Stomach (tissue), 19 donors: Measurements from ENCODE around the gene NPIPA5. TPM values are rescaled to one million over a fixed set of nuclear protein-coding genes. Genes with fewer than 3 reads are reported as not detected.
A peak's percentile ranks its signal among the peaks of the same experiment; 100 is the strongest.
"Not testable (repeated sequence)": the region's sequence is repeated elsewhere in the genome, so short reads cannot be mapped to it uniquely, and the experiment has no call there.

Experiments
- DNase-seq, 2 donors: peaks; one replicate each; pipeline versions ENCODE4 v3.0.0 to v3.0.0-alpha.2; 2013 to 2019
- H3K27ac ChIP-seq, 5 donors: fragments of 200-600 bp in 4 of 5; sonication (generic) in 4 of 5; one replicate each; pipeline ENCODE4 v1.5.1; 2013 to 2019; ENCODE audit warnings: mild to moderate bottlenecking in 1 of 5, moderate library complexity in 1 of 5
- H3K27me3 ChIP-seq, 3 donors: fragments of 200-600 bp; sonication (generic); one replicate each; pipeline ENCODE4 v1.5.1; 2017 to 2019; ENCODE audit warnings: mixed run types in 1 of 3
- H3K36me3 ChIP-seq, 4 donors: fragments of 200-600 bp; sonication (generic); 1 replicate in 3 of 4; 2 replicates in 1 of 4; pipeline ENCODE4 v1.5.1; 2016 to 2019
- H3K4me1 ChIP-seq, 4 donors: fragments of 200-600 bp; sonication (generic); one replicate each; pipeline ENCODE4 v1.5.1; 2016 to 2019
- H3K4me3 ChIP-seq, 4 donors: fragments of 200-600 bp; sonication (generic) in 3 of 4; one replicate each; pipeline ENCODE4 v1.5.1; 2016 to 2019; ENCODE audit warnings: mild to moderate bottlenecking in 1 of 4
- H3K9me3 ChIP-seq, 4 donors: fragments of 200-600 bp; sonication (generic); one replicate each; pipeline ENCODE4 v1.5.1; 2016 to 2019
- EP300 ChIP-seq: sonication (generic); formaldehyde crosslinking; IDR thresholded peaks from one replicate; pipeline ENCODE4 v1.6.1; 2017; ENCODE audit warnings: antibody characterized with exemption
- POLR2A ChIP-seq, 4 donors: fragments of 450-650 bp; IDR thresholded peaks; one replicate each; pipeline ENCODE4 v1.6.1; 2016; ENCODE audit warnings: antibody characterized with exemption in 4 of 4, control low read depth in 2 of 4, mild to moderate bottlenecking in 1 of 4, moderate library complexity in 1 of 4
- POLR2AphosphoS5 ChIP-seq, 3 donors: sonication (generic); formaldehyde crosslinking; IDR thresholded peaks; one replicate each; pipeline ENCODE4 v1.6.1; 2016; ENCODE audit warnings: antibody characterized with exemption in 3 of 3
- whole genome bisulfite sequencing, 5 donors: extraction: QIAGEN DNeasy Blood & Tissue Kit in 3 of 5; methylation state at CpG; one replicate each; pipeline versions ENCODE4 v1.1.5 to v1.1.7; 2013 to 2018; 5-methylcytosine and 5-hydroxymethylcytosine counted together
- intact Hi-C: fragments of 100-400 bp; cut with DNase I; formaldehyde crosslinking; loops from one replicate; pipeline ENCODE4 v1.15.1; 2023; ENCODE audit warnings: low total_unique reads
- long read RNA-seq, 10 donors: transcript quantifications; one replicate each; lab custom pipeline, GENCODE V29; 2026
- polyA plus RNA-seq, 3 donors: library from polyadenylated mRNA; stranded (reverse); fragments of 200-250 nt; gene quantifications; one replicate each; pipeline ENCODE4 v1.2.3, GENCODE V29; 2013
- total RNA-seq, 5 donors: library from RNA; depleted of rRNA; stranded (reverse); fragments of >200 nt; gene quantifications; one replicate each; pipeline versions ENCODE4 v1.1.0 to v1.2.3, GENCODE V29; 2014 to 2016
- TF ChIP-seq, protein P1 (sequence below), 7 experiments: fragments of 450-650 bp in 4 of 7; fragments of 200-600 bp in 3 of 7; sonication (generic) in 3 of 7; IDR thresholded peaks; one replicate each; pipeline ENCODE4 v1.5.1; 2016 to 2019; ENCODE audit warnings: antibody characterized with exemption in 7 of 7, control low read depth in 2 of 7, mild to moderate bottlenecking in 1 of 7
- donor health status: healthy with polysubstance abuse.
- donor health status: Bipolar disorder and iron deficiency.
- donor health status: healthy.

NPIPA5 gene
- 10 to 100 TPM in 2 of 5 donors, 1 to 10 TPM in 1, under 1 TPM in 1, not detected in 1; 0.45 to 20.6 (median 10.0) TPM for total RNA-seq
- polyA plus RNA-seq, result 10 to 100 TPM in 2 of 3 donors, 1 to 10 TPM in 1; 4.1 to 14.7 (median 13.1) TPM
- long read RNA-seq, donor 1, result 0 reads
- long read RNA-seq, donor 2, result 0 reads
- long read RNA-seq, donor 3, result 0 reads
- long read RNA-seq, donor 4, result 0 reads
- long read RNA-seq, donor 5, result 0 reads
- long read RNA-seq, donor 6, result 0 reads
- long read RNA-seq, donor 7, result 0 reads
- long read RNA-seq, donor 8, result 0 reads
- long read RNA-seq, donor 9, result 0 reads
- long read RNA-seq, donor 10, result 0 reads

DNA sequence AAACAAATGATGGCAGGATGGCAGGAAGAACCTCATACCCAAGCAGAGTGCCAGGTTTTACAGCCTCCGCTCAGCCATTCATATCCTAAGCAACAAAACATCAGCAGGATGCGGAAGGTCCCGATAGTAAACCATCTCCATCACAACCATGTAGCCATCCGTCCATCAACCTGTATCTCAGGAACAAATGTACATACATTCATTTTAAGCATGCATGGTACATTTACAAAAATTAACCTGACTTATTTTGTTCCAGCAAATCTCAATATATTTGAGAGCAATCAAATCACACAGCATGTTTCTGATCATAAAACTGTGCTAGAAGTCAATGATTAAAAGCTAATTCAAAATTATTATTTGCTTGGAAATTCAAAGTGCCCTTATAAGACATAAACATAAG lies at the start of gene NPIPA5:
NPIPA5 (minus strand) TSS at position 101 of the 400 bp plus-strand sequence; CDS start at position 101, 0 bp downstream.
- WGBS, 5 donors, result 100% methylated on average over 4 of the region's 4 CpGs; no CpG with 5 or more reads in 4 of the 5 donors
- not testable (repeated sequence) for H3K4me1 ChIP-seq, DNase-seq

DNA sequence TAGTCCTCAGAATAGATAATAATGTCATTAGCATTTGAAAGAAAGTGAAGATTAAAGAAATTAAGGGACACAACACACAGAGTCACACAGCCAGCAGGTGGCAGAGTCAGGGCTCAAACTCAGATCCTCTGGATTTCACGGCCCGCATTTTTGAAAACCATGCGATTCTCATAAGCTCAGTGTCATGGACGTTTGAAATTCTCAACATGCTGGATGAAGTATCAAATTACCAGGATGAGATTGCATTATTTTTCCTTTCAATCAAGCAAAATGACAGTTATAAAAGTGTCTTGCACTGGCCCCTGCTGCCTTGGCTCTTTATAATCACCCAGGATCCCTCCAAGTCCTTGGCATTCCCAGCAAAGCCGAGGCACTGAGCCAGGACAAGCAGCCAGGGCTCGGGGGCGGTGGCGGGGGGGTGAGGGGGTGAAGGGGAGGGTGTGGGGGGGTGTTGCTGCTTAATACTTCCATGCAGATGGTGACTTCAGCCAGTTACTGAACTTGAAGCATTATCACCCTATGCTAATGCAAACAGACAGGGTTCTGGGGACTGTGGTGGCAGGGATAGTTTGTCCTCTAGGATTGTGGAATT lies 49.6 kb upstream of the NPIPA5 start:
- no peaks in the 10 kb centered on the region for H3K9me3 ChIP-seq
- 1 to 8% (median 4%) methylated on average over 6 to 8 of the region's 8 CpGs for WGBS, 5 donors
- no peaks in the 10 kb centered on the region for H3K36me3 ChIP-seq
- H3K4me1 ChIP-seq, result peaks cover 6 to 14% (median 10%) of the 10 kb centered on the region in 4 donors
- DNase-seq, result peak; percentile 62 to 84
- peak overlapping the region in 3 of 5 donors; percentile 5 to 42 (median 30) for H3K27ac ChIP-seq
- no peak overlapping the region for H3K4me3 ChIP-seq
- no peaks in the 10 kb centered on the region for H3K27me3 ChIP-seq
- intact Hi-C loops, result no loop called here
- TF ChIP-seq, protein P1, sequence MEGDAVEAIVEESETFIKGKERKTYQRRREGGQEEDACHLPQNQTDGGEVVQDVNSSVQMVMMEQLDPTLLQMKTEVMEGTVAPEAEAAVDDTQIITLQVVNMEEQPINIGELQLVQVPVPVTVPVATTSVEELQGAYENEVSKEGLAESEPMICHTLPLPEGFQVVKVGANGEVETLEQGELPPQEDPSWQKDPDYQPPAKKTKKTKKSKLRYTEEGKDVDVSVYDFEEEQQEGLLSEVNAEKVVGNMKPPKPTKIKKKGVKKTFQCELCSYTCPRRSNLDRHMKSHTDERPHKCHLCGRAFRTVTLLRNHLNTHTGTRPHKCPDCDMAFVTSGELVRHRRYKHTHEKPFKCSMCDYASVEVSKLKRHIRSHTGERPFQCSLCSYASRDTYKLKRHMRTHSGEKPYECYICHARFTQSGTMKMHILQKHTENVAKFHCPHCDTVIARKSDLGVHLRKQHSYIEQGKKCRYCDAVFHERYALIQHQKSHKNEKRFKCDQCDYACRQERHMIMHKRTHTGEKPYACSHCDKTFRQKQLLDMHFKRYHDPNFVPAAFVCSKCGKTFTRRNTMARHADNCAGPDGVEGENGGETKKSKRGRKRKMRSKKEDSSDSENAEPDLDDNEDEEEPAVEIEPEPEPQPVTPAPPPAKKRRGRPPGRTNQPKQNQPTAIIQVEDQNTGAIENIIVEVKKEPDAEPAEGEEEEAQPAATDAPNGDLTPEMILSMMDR (IDR thresholded peaks at IDR 0.05), result peak in 5 of 7 experiments; percentile 49 to 70 (median 63)
- TF ChIP-seq POLR2AphosphoS5 (IDR thresholded peaks at IDR 0.05) (peak in 1 of 3 donors; percentile 28), EP300 (no peak)

More for the DNA sequence above, at the start of gene NPIPA5:
- H3K36me3 ChIP-seq, intact Hi-C loops, H3K27ac ChIP-seq, H3K4me3 ChIP-seq, H3K27me3 ChIP-seq, H3K9me3 ChIP-seq: not testable (repeated sequence)

DNA sequence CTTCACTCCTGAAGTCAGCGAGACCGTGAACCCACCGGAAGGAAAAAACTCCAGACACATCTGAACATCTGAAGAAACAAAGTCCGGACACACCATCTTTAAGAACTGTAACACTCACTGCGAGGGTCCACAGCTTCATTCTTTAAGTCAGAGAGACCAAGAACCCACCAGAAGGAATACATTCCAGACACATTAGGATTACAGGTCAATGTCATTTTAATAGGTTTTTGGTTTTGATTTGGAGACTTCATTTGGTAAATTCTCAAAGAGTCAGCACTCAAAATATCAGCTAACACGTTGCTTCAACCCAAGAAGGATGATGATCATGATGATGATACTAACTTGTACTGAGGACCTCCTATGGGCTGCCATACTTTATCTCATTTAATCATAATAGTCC lies 48.7 kb upstream of the NPIPA5 start:
- H3K4me1 ChIP-seq, result peaks cover 6 to 14% (median 10%) of the 10 kb centered on the region in 4 donors
- 71 to 87% (median 73%) methylated on average over 6 of the region's 6 CpGs for WGBS, 5 donors
- no peaks in the 10 kb centered on the region for H3K36me3 ChIP-seq
- H3K9me3 ChIP-seq, result no peaks in the 10 kb centered on the region
- H3K27me3 ChIP-seq, result no peaks in the 10 kb centered on the region
- intact Hi-C loops, result no loop called here
- no peak overlapping the region for H3K27ac ChIP-seq
- H3K4me3 ChIP-seq, result no peak overlapping the region
- TF ChIP-seq POLR2A (IDR thresholded peaks at IDR 0.05), result no peak
- no peak for TF ChIP-seq POLR2AphosphoS5 (IDR thresholded peaks at IDR 0.05)
- no peak for TF ChIP-seq EP300
- TF ChIP-seq, protein P1 (IDR thresholded peaks at IDR 0.05), result no peak
- no peak for DNase-seq

DNA sequence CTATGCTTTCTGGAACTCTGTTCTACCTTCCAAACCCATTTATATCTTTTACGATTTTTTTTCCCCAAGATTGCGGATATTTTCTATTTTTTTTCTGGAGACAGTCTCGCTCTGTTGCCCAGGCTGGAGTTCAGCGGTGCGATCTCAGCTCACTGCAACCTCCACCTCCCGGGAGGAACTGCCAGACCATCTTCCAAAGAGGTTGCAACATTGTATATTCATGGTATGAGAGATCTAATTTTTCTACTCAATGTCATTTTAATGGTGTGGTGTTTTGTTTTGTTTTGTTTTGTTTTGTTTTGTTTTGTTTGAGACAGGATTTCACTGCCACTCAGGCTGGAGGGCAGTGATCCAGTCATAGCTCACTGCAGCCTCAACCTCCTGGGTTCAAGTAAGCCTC lies 47.8 kb upstream of the NPIPA5 start:
- WGBS, 5 donors, result 79 to 90% (median 80%) methylated on average over 6 of the region's 6 CpGs
- DNase-seq, result no peak
- Histone ChIP-seq H3K4me3 (no peak overlapping the region), H3K27me3 (no peaks in the 10 kb centered on the region), H3K9me3 (no peaks in the 10 kb centered on the region), H3K27ac (no peak overlapping the region), H3K36me3 (no peaks in the 10 kb centered on the region), H3K4me1 (peaks cover 6 to 14% (median 10%) of the 10 kb centered on the region in 4 donors)
- TF ChIP-seq EP300 (no peak), POLR2A (IDR thresholded peaks at IDR 0.05) (no peak), POLR2AphosphoS5 (IDR thresholded peaks at IDR 0.05) (no peak)
- TF ChIP-seq, protein P1 (IDR thresholded peaks at IDR 0.05), result no peak
- intact Hi-C loops, result no loop called here

DNA sequence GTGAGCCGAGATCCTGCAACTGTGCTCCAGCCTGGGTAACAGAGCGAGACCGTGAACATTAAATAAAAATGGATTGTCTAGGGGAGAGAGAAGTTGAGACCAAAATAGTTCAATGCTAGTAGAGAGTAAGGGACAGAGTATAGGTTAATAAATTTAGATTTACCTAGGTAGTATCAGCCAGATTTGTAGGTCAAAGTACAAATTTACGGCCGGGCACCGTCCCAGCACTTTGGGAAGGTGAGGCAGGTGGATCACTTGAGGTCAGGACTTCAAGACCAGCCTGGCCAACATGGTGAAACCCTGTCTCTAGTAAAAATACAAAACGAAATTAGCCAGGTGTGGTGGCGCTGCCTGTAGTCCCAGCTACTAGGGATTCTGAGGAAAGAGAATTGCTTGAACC lies 44.1 kb upstream of the NPIPA5 start:
- DNase-seq, result peak in 1 of 2 donors; percentile 47
- H3K36me3 ChIP-seq, result no peaks in the 10 kb centered on the region
- no peaks in the 10 kb centered on the region for H3K9me3 ChIP-seq
- no peaks in the 10 kb centered on the region for H3K27me3 ChIP-seq
- intact Hi-C loops, result no loop called here
- no peak overlapping the region for H3K27ac ChIP-seq
- no peaks in the 10 kb centered on the region for H3K4me1 ChIP-seq
- TF ChIP-seq POLR2AphosphoS5 (IDR thresholded peaks at IDR 0.05), result no peak
- WGBS, 5 donors, result 54 to 64% (median 58%) methylated on average over 8 of the region's 8 CpGs
- H3K4me3 ChIP-seq, result no peak overlapping the region

DNA sequence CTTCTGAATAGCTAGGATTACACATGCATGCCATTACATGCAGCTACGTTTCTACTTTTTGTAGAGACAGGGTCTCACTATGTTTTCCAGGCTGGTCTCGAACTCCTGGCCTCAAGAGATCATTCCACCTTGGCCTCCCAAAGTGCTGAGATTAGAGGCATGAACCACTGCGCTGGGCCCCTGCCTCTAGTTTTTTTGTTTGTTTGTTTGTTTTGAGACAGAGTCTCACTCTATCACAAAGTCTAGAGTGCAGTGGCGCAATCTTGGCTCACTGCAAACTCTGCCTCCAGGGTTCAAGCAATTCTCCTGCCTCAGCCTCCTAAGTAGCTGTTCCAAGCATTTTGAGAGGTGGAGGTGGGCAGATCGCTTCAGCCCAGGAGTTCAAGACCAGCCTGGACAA lies 43.6 kb upstream of the NPIPA5 start:
- intact Hi-C loops, DNase-seq, H3K36me3 ChIP-seq, H3K27ac ChIP-seq, H3K4me3 ChIP-seq, H3K27me3 ChIP-seq, H3K4me1 ChIP-seq, H3K9me3 ChIP-seq: not testable (repeated sequence)
- 84 to 91% (median 90%) methylated on average over 5 of the region's 5 CpGs for WGBS, 5 donors
